Stimulated activated CD4-positive, alpha-beta T cell treated with anti-CD3 and anti-CD28 coated beads, Interleukin-4, amount 100 ng/mL, for 1 hour (primary cell): ENCODE results near the gene ARHGAP5.

Experiments
- DNase-seq: peaks from one replicate; pipeline ENCODE4 v3.0.0-alpha.2; 2020

The ARHGAP5 gene

DNA sequence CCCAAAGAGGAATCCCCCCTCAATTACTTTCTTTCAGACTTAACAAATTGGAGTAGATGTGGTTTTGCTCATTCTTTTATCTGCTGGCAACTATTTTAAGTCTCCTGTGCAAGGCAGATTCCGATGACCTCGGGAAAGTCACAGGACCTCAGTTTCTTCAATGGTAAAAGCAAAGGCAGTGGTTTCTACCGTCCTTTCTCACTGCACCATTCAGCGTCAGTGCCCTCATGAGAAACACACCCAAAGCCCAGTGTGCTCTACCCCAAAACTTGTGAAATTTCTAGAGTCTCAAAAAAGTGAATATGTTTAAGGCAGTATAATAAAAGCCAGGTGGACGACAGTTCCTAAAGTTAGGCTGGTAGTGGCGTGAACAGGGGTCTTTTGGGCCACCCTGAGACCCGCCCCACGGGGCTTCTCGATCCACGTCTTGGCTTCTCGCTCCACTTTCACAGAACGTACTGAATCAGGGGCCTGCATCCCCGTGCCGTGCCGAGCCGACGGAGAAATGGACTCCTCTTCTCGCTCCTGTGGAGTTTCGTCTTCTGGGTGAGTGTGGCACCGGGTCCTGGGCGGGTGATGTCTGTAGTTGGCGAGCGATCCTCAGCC, 1.3 kb upstream of the ARHGAP5 start:
- no peak for DNase-seq

GRCh38 chr14:32076278-32077080, 625 bp upstream of the ARHGAP5 start:
- DNase-seq: peak; percentile 80

GRCh38 chr14:32078023-32078857, 1.1 kb downstream of the ARHGAP5 start:
- no peak for DNase-seq

GRCh38 chr14:32078858-32079216, 1.7 kb downstream of the ARHGAP5 start:
- no peak for DNase-seq

GRCh38 chr14:32079264-32079663, 2.2 kb downstream of the ARHGAP5 start:
- DNase-seq: no peak

DNA sequence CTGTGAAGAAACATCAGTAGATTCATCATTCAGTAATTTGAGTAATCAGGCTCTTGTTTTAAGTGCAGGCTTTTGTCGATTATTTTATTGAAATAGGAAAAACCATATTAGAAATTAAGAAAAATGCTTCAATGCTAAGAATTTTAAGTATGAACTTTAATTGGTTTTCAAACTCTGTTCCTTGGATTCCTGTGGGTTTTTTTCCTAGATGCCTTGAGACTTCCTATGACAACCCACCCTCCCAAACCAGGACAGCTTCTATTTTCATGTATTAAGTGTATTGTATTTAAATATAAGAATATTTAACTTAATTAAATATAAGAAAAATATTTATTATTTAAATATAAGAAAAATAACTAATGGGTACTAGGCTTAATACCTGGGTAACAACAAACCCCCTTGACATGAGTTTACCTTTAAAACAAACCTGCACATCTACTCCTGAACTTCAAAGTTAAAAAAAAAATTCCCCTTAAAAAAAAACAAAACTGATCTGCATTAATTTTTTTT, 3.0 kb downstream of the ARHGAP5 start:
- no peak for DNase-seq

GRCh38 chr14:32081901-32082300, 4.8 kb downstream of the ARHGAP5 start:
- no peak for DNase-seq

DNA sequence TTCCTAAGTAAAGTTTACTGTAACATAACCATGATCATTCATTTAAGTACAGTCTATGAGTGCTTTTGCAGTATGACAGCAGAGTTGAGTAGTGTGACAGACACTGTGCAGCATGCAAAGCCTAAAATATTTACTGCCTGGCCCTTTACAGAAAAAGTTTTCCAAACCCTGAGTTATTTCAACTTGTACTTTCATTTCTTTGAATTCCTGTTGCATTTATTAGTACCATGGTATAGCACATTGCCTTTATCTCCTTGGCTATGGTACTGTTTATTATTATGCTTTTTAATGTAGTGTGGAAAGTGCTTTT, 6.2 kb downstream of the ARHGAP5 start:
- no peak for DNase-seq

- DNase-seq: no peak
Observed at GRCh38 chr14:32083789-32084188, 6.7 kb downstream of the ARHGAP5 start.

DNA sequence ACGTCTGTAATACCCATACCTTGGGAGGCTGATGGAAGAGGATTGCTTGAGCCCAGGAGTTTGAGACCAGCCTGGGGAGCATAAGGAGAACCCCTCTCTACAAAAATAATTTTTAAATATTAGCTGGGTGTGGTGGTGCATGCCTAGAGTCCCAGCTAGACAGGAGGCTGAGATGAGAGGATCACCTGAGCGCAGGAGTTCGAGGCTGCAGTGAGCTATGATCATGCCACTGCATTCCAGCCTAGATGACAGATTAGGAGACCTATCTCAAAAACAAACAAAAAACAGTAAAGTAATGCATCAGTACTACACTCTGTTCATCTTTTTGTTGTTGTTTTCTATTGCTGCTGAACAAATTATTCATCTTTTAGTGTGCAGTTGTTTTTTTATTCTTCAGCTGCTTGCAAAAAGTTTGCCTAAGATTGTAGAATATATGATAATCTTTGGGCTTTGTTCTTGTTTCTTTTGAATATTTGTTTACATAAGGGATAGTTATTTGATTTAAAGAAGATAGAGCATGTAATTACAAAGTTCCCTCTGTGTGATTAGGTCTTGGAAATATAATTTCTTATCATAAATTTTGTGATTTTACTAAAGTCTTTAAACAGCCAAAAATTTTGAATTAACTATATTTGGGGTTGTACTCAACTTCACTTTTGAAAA, 8.2 kb downstream of the ARHGAP5 start:
- no peak for DNase-seq

DNA sequence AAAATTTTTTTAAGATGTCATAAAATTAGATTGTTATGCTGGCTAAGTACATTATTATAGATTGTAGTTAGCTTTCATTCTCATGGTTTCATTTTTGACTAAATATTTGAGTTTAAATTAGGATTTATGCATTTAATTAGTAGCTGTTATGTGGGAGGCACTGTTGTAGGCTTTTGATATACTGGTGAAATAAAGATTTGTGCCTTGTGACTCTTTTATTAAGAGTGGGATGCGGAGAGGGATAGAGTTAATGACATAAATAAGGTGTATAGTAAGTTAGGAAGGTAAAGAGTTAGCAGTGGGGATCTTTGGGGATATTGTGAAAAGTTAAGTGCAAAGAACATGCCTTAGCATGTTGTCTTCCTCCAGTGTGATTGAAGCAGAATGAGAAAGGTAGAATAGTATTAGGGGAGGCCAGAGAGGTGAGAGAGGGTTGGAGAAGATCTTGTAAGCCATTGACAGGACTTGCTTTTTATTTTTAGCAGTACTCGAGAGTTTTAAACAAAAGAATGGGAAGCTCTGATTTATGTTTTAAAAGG, 8.8 kb downstream of the ARHGAP5 start:
- DNase-seq: no peak

- DNase-seq: no peak
Observed at GRCh38 chr14:32087173-32087861, 10.2 kb downstream of the ARHGAP5 start.

GRCh38 chr14:32087907-32088306, 10.8 kb downstream of the ARHGAP5 start:
- DNase-seq: no peak

DNA sequence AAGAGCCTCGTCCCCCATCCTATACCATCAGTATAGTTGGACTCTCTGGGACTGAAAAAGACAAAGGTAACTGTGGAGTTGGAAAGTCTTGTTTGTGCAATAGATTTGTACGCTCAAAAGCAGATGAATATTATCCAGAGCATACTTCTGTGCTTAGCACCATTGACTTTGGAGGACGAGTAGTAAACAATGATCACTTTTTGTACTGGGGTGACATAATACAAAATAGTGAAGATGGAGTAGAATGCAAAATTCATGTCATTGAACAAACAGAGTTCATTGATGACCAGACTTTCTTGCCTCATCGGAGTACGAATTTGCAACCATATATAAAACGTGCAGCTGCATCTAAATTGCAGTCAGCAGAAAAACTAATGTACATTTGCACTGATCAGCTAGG, 13.6 kb downstream of the ARHGAP5 start:
- DNase-seq: no peak

DNA sequence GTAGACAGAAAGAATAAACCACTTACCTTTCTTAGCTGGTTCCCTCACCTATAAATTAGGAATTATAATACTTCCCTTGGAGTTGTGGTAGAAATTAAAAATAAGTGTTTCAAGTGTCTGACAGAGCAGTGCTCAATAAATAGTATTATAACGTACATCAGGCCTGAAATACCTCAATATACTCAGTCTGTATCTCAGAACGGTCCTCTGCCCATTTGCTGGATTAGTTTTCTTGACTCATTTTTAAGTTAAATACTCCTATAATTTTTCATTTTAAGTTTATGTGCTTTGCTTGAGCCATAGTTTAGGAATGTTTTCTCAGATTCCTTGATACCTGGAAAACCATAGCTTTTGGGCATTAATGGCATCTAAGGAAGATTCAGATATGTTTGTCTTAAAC, 22.4 kb downstream of the ARHGAP5 start:
- no peak for DNase-seq

DNA sequence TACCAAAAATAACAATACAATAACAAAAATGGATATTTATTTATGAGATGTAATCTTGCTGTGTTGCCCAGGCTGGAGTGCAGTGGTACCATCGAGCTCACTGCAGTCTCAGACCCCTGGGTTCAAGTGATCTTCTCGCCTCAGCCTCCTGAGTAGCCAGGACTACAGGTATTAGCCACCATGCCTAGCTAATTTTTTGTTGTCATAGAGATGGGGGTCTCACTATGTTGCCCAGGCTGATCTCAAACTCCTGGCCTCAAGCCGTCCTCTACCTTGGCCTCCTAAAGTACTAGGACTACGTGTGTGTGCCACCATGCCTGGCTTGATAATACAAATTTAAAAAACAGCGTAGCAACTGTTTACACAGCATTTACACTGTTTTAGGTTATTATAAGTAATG, 23.1 kb downstream of the ARHGAP5 start:
- DNase-seq: no peak

DNA sequence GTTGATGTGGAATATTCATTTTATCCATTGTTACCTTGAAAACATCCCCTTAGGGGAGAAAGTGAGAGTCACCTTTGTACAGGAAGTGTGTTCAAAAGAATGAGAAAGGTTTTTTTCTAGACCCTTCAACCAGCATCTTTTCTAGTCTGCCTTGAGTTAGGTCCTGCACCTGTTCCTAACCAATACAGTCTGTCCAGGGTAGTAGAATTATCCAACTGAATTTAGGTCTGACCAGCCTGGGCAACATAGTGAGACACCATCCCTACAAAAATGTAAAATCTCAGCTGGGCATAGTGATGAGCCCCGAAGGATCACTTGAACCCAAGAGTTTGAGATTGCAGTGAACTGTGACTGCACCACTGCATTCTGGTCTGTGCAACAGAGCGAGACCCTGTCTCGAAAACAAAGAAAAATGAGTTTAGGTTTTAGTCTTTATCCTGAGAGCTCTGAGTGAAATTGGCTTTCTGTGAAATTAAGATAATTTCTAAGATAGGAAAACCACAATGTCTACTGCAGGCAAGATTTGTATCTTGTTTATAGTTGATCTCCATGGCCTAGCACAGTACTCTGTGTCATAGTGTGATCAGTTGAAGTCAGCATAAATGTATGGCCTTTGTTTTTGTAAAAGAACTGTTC, 25.2 kb downstream of the ARHGAP5 start:
- DNase-seq: no peak

DNA sequence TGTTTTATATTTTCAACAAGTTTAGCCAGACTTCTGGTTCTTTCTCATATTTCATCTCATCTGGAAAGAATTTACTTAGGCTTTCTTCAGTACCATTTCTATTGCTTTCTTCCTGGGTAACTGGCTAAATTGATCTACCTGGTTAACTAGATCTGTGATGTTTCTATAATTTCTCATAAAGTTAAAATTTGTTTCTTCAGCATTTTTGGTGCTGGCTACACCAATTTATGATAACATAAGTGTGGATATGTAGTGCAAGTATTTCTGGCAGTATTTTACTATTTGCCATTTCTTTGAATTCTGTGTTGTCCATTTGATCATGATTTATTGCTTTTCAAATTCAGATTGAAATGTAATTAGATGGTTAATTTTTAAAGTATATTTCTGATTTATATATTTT, 25.9 kb downstream of the ARHGAP5 start:
- DNase-seq: no peak

GRCh38 chr14:32104308-32104707, 27.2 kb downstream of the ARHGAP5 start:
- no peak for DNase-seq

DNA sequence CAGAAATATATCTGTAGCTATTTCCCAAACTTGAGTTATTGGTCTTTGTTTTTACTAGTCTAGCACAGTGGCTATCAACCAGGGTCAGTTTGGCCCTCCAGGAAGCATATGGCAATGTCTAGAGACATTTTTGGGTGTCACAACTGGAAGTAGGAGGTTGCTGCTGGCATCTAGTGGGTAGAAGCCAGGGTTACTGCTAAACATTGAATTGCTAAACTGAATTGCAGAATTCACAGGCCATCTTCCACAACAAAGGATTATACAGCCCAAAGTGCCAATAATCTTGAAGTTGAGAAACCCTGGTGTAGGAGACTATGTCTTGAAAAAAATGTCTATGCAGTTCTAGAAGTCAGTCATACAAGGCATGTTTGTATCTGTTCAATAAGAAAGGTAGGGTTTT, 27.7 kb downstream of the ARHGAP5 start:
- DNase-seq: no peak

DNA sequence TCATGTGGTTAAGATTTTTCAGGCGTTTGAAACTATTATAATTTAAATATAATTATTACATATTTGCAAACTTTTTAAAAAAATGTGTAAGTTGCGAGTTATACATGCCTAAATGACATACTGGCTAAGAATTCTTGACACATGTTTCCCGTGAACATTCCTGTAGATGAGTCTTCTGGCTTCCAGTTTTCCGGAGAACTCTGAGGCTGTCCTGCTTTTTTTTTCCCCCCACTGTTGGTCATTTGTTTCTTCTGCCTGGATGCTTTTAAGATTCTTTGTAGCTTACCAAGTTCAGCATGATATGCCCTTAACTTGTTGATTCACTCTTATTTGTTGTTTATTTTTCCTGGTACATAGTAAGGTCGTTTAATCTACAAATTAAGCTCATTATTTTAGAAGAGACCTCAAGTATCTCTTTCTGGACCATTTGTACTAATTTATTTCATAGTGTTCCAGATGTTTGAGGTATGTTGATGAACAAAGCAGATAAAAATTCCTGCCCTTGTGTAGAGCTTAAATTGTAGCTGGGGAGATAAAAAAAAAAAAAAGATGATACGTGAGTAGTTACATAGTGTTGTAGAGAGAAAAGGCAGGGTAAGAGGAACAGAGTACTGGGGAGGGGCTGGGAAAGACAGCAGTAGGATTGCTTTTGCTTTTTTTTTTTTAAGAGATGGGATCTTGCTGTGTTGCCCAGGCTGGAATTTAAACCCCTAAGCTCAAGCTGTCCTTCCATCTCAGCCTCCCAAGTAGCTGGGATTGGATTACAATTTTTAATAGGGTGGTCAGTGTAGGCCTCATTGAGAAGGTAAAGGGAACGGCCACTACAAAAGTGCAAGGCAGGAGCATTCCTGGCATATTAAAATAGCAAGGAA, 32.8 kb downstream of the ARHGAP5 start:
- DNase-seq: no peak
